ENCODE results near the gene TTYH3. TPM values are rescaled to one million over a fixed set of nuclear protein-coding genes. Genes with fewer than 3 reads are reported as not detected.
A peak's percentile ranks its signal among the peaks of the same experiment; 100 is the strongest.

TTYH3 gene
- total and polyA plus RNA-seq, 9 of the 15 experiments (the other 6 are each of a cell fraction or from before 2014, with no cell fraction given), result 0.01 to 5.5 (median 1.1) TPM

DNA sequence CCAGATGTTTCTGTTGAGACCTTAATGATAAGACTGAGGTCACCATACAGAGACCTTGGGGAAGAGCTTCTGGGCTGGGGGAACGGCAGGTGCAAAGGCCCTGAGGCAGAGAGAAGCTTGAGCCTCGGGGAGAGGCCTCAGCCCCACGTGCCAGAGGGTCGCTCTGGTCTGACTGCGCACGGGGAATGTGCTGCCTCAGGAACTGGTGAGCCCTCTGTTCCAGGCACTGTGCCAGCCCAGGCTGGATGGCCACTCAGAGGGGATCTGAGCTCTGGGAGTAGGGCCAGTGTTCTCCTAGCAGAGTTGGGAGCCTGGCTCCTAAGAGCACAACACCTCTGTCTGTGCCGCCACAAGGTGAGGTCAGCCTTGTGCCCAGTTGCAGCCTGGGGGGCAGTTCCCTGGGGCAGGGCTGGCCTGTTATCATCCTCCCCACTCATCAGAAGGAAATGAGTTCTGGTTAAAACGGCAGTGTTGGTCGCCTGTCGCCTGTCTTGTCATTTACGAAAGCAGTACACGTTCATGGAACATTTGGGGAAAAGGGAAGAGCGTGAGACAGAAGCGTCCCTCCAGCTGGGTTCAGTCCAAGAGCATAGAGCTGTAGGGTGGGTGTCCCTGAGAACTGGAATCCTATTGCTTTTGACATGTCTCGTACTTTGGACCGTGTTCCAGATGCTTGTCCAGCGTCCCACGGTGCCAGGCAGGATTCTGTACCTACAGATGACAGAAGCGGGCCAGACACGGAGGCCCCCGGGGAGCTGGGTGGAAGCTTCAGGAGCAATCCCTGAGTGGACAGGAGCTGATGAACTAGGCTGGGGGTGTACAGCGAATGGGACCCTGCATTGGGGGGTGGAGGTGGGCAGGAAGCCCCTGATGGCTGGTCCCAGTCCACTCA is 4.3 kb downstream of the TTYH3 start:
- peaks cover 18 to 92% of the 10 kb centered on the region in 2 experiments for H3K4me1 ChIP-seq (replicated peaks in 1 of 2; ENCODE audit: control insufficient read depth in 2 of 2, insufficient read depth in 2 of 2, low read length in 2 of 2)

More for the DNA sequence above, 4.3 kb downstream of the TTYH3 start:
- ChIA-PET POLR2A (interaction anchor here (0.6 to 1.8 kb wide), 5 partner anchors 8 to 225 kb away, joined by 3 to 6 read pairs (median 3); no protein-coding TSS in a partner anchor), CTCF (ENCODE audit: low intra/inter-chr PET ratio) (no interaction called here)
- H3K4me3 ChIP-seq, result no peak overlapping the region
- no peak for FAIRE-seq
- no peak for DNase-seq (ENCODE audit: extremely low read depth in 1 of 4, low spot score in 3 of 4)
- H3K27ac ChIP-seq (ENCODE audit: extremely low read depth, low read depth, low read length), result no peak overlapping the region
- no peak overlapping the region for H2AFZ ChIP-seq (ENCODE audit: low read depth, low read length)
- ATAC-seq, result no peak
- peaks cover 15% of the 10 kb centered on the region for H4K20me1 ChIP-seq (replicated peaks; ENCODE audit: control insufficient read depth, insufficient read depth, low read length)
- 43% methylated on average over 22 of the region's 22 CpGs for WGBS (ENCODE audit: insufficient coverage, low coverage, missing lambda C conversion rate)
- in situ Hi-C loops (cut with MboI), result no loop called here
- H3K9ac ChIP-seq (ENCODE audit: insufficient read depth in 1 of 2, low read depth in 2 of 2, low read length in 2 of 2), result 0 out of 4 replicates have a peak overlapping the region, but pooled peaks of 1 of the 2 experiments have one; percentile 2
- no peak overlapping the region for H3K4me2 ChIP-seq (ENCODE audit: insufficient read depth, low read length)
- no peaks in the 10 kb centered on the region; a peak in 1 of 5 replicates for H3K27me3 ChIP-seq (ENCODE audit: control insufficient read depth in 2 of 2, insufficient read depth in 2 of 2, low read length in 2 of 2)
- H3K79me2 ChIP-seq (ENCODE audit: control insufficient read depth, insufficient read depth, low read length), result no peaks in the 10 kb centered on the region; the same call in 2 of the 3 replicates
- H3K9me1 ChIP-seq (ENCODE audit: control insufficient read depth, insufficient read depth, low read length), result no peaks in the 10 kb centered on the region
- H3K9me3 ChIP-seq (replicated peaks; ENCODE audit: control insufficient read depth, insufficient read depth, low read depth, low read length), result no peaks in the 10 kb centered on the region
- BruUV-seq (replicated peaks), result no TSS peak
- no peaks in the 10 kb centered on the region for H3K36me3 ChIP-seq (ENCODE audit: control insufficient read depth, insufficient read depth, low read length)
- peak in 1 of 2 experiments; percentile 57; a peak in 3 of 4 replicates for TF ChIP-seq KDM1A (IDR thresholded peaks at IDR 0.05)
- TF ChIP-seq MAZ (CRISPR knock-in tag; conservative IDR thresholded peaks at IDR 0.05 in 1 of 2, IDR thresholded peaks at IDR 0.05 in 1 of 2), result no peak
- peak in 1 of 2 experiments; percentile 40; a peak in 2 of 4 replicates for TF ChIP-seq RCOR1 (IDR thresholded peaks at IDR 0.05; ENCODE audit: borderline replicate concordance in 1 of 2, low read depth in 2 of 2, low read length in 2 of 2)
- peak; percentile 71 for TF ChIP-seq BCOR (IDR thresholded peaks at IDR 0.05)
- TF ChIP-seq, protein P1, sequence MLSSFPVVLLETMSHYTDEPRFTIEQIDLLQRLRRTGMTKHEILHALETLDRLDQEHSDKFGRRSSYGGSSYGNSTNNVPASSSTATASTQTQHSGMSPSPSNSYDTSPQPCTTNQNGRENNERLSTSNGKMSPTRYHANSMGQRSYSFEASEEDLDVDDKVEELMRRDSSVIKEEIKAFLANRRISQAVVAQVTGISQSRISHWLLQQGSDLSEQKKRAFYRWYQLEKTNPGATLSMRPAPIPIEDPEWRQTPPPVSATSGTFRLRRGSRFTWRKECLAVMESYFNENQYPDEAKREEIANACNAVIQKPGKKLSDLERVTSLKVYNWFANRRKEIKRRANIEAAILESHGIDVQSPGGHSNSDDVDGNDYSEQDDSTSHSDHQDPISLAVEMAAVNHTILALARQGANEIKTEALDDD (IDR thresholded peaks at IDR 0.05), result no peak
- 0 out of 2 replicates have a peak, but pooled peaks have one; percentile 58 for TF ChIP-seq PTBP1 (IDR thresholded peaks at IDR 0.05; ENCODE audit: low read depth, low read length)
- peak; percentile 52; the same call in 1 of the 2 replicates for TF ChIP-seq SMARCA5 (IDR thresholded peaks at IDR 0.05)
- TF ChIP-seq, protein P2, sequence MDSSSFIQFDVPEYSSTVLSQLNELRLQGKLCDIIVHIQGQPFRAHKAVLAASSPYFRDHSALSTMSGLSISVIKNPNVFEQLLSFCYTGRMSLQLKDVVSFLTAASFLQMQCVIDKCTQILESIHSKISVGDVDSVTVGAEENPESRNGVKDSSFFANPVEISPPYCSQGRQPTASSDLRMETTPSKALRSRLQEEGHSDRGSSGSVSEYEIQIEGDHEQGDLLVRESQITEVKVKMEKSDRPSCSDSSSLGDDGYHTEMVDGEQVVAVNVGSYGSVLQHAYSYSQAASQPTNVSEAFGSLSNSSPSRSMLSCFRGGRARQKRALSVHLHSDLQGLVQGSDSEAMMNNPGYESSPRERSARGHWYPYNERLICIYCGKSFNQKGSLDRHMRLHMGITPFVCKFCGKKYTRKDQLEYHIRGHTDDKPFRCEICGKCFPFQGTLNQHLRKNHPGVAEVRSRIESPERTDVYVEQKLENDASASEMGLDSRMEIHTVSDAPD (CRISPR knock-in tag; IDR thresholded peaks at IDR 0.05), result no peak
- intact Hi-C loops (cut with micrococcal nuclease), result no loop called here
